ENCODE data around the gene U2AF1L4. TPM values are rescaled to one million over a fixed set of nuclear protein-coding genes. Genes with fewer than 3 reads are reported as not detected.

Gene U2AF1L4
- total RNA-seq, 1 experiment from 2014 or later: 14.3 TPM

- no peak for TF ChIP-seq EZH2 (IDR thresholded peaks at IDR 0.05; ENCODE audit: low read depth)
- no peak for TF ChIP-seq CTCF (conservative IDR thresholded peaks at IDR 0.05)
- ChIA-PET CTCF (no interaction called here), POLR2A (ENCODE audit: unreplicated experiment) (interaction anchor here (0.6 to 0.7 kb wide), 3 partner anchors 18 to 455 kb away, joined by 4 read pairs; no protein-coding TSS in a partner anchor)
- Histone ChIP-seq H3K4me2 (peak overlapping the region; percentile 83), H3K4me3 (peak overlapping the region; percentile 79), H4K20me1 (ENCODE audit: insufficient read depth) (peaks cover 14% of the 10 kb centered on the region), H3K79me2 (ENCODE audit: low read depth) (peaks cover 34% of the 10 kb centered on the region), H3K27ac (no peak overlapping the region), H3K27me3 (ENCODE audit: insufficient read depth, low read depth) (no peaks in the 10 kb centered on the region), H3K4me1 (replicated peaks; ENCODE audit: insufficient read depth) (peaks cover 20% of the 10 kb centered on the region), H2AFZ (peak overlapping the region; percentile 71; the same call in 1 of the 2 replicates), H3K9me3 (ENCODE audit: insufficient read depth, low read depth) (no peaks in the 10 kb centered on the region), H3K36me3 (ENCODE audit: low read depth) (no peaks in the 10 kb centered on the region), H3F3A (ENCODE audit: insufficient read depth, low read depth) (peaks cover 6% of the 10 kb centered on the region; the same call in 1 of the 2 replicates), H3K9me2 (ENCODE audit: insufficient read depth) (no peaks in the 10 kb centered on the region)
- intact Hi-C loops (cut with micrococcal nuclease; ENCODE audit: unreplicated experiment): loop anchor here (5.0 kb wide), 1 partner anchor 401 kb away; no protein-coding TSS in a partner anchor
- peak in 1 of 2 experiments; percentile 29 for DNase-seq
- no TSS peak for BruUV-seq (replicated peaks)
These were observed 26.7 kb downstream of the U2AF1L4 start for GRCh38 chr19:35718345-35719041.

GRCh38 chr19:35717665-35718344 lies 27.4 kb downstream of the U2AF1L4 start, which contains the start of gene KMT2B:
KMT2B (plus strand) TSS chr19:35718003; CDS start chr19:35718019, 16 bp downstream.
- Histone ChIP-seq H3K27ac (peak within 1 kb of the TSS; percentile 45), H3K9me2 (ENCODE audit: insufficient read depth) (no peaks in the 10 kb centered on the region), H4K20me1 (ENCODE audit: insufficient read depth) (peaks cover 14% of the 10 kb centered on the region), H3K4me3 (peak within 1 kb of the TSS; percentile 85), H3F3A (ENCODE audit: insufficient read depth, low read depth) (peaks cover 6% of the 10 kb centered on the region; the same call in 1 of the 2 replicates), H2AFZ (peak within 1 kb of the TSS; percentile 99), H3K4me2 (peak within 1 kb of the TSS; percentile 99), H3K36me3 (ENCODE audit: low read depth) (no peaks in the 10 kb centered on the region), H3K4me1 (replicated peaks; ENCODE audit: insufficient read depth) (peaks cover 20% of the 10 kb centered on the region), H3K9me3 (ENCODE audit: insufficient read depth, low read depth) (no peaks in the 10 kb centered on the region), H3K27me3 (ENCODE audit: insufficient read depth, low read depth) (no peaks in the 10 kb centered on the region), H3K79me2 (ENCODE audit: low read depth) (peaks cover 34% of the 10 kb centered on the region)
- no TSS peak for BruUV-seq (replicated peaks)
- no peak for TF ChIP-seq CTCF (conservative IDR thresholded peaks at IDR 0.05)
- no peak for TF ChIP-seq EZH2 (IDR thresholded peaks at IDR 0.05; ENCODE audit: low read depth)
- CTCF ChIA-PET: interaction anchor here (0.5 kb wide), 1 partner anchor 182 kb away, joined by 4 read pairs; no protein-coding TSS in a partner anchor
- DNase-seq: peak in 1 of 2 experiments; percentile 96
- POLR2A ChIA-PET (ENCODE audit: unreplicated experiment): no interaction called here
- intact Hi-C loops (cut with micrococcal nuclease; ENCODE audit: unreplicated experiment): loop anchor here (1.0 to 5.0 kb wide), 11 partner anchors 25 to 745 kb away; partner anchors contain the start of genes COX6B1, LIN37, PSENEN and U2AF1L4
